Gastroesophageal sphincter (tissue), 3 donors: ENCODE results near the gene COA4.

Experiments used
- EP300 ChIP-seq: sonication (generic); formaldehyde crosslinking; IDR thresholded peaks from one replicate; pipeline ENCODE4 v1.6.1; 2017; ENCODE audit warnings: antibody characterized with exemption, mild to moderate bottlenecking
- POLR2AphosphoS5 ChIP-seq: sonication (generic); formaldehyde crosslinking; IDR thresholded peaks from one replicate; pipeline ENCODE4 v1.6.1; 2017; ENCODE audit warnings: antibody characterized with exemption
- TF ChIP-seq, protein P1 (sequence below), 4 experiments: fragments of 200-600 bp in 2 of 4; fragments of 450-650 bp in 2 of 4; sonication (generic) in 1 of 4; IDR thresholded peaks; one replicate each; pipeline ENCODE4 v1.5.1; 2017 to 2019; ENCODE audit warnings: antibody characterized with exemption in 4 of 4, mild to moderate bottlenecking in 2 of 4, moderate library complexity in 2 of 4

DNA sequence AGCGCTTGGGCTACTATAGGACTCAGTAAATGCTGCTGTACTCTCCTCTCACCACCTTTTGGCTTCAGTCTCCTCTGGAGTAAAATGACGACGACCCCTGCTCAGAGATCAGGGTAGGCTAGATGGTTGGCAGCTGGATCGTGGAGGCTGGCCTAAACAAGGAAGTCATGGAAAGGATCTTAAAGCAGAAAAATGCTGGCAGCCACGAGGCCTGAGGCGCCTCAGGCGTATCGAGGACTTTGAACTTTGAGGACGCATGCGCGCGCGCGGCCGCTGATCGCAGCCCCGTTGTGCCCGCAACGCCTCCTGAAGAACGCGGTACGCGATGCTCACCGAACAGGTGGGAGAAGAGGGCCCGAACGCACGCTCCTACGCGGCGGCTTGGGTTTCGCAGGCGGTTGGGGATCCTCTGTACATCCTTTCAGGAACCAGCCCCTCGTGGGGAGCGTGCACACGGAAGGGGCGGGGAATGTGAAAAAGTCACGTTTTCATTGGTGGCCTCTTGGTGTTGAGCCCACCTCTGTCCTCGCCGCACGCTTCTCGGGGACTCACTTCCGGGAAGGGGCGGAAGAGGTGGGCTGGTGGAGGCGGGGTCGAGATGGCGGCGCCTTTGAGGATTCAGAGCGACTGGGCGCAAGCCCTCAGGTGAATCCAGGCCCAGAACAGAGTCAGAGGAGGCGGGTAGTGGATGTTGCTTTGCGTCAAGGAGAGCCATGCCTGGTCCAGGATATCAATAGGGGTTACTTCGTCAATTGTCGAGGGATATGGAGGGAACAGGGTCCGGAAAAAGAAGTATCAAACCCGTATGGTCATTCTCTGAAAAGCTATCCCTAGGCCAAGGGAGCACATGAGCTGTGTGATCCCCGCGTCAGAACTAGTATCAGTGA, at the start of gene COA4, which contains the start of gene PAAF1:
- TF ChIP-seq, protein P1, sequence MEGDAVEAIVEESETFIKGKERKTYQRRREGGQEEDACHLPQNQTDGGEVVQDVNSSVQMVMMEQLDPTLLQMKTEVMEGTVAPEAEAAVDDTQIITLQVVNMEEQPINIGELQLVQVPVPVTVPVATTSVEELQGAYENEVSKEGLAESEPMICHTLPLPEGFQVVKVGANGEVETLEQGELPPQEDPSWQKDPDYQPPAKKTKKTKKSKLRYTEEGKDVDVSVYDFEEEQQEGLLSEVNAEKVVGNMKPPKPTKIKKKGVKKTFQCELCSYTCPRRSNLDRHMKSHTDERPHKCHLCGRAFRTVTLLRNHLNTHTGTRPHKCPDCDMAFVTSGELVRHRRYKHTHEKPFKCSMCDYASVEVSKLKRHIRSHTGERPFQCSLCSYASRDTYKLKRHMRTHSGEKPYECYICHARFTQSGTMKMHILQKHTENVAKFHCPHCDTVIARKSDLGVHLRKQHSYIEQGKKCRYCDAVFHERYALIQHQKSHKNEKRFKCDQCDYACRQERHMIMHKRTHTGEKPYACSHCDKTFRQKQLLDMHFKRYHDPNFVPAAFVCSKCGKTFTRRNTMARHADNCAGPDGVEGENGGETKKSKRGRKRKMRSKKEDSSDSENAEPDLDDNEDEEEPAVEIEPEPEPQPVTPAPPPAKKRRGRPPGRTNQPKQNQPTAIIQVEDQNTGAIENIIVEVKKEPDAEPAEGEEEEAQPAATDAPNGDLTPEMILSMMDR (IDR thresholded peaks at IDR 0.05): peak in 1 of 4 experiments; percentile 6
- TF ChIP-seq EP300: no peak
- TF ChIP-seq POLR2AphosphoS5: peak; percentile 85
